Daoy (cell line): Measurements from ENCODE around the gene LRP1B. TPM values are rescaled to one million over a fixed set of nuclear protein-coding genes. Genes with fewer than 3 reads are reported as not detected.

Experiments
- DNase-seq: peaks from one replicate; pipeline ENCODE4 v3.0.0-alpha.2; 2015; ENCODE audit warnings: low read depth
- total RNA-seq: library from RNA; depleted of rRNA; stranded (reverse); fragments of >200 nt; shearing (Covaris generic); gene quantifications from 2 replicates; pipeline ENCODE4 v1.2.3, GENCODE V29; 2014

Gene LRP1B
- total RNA-seq, 1 experiment from 2014 or later: not detected

DNA sequence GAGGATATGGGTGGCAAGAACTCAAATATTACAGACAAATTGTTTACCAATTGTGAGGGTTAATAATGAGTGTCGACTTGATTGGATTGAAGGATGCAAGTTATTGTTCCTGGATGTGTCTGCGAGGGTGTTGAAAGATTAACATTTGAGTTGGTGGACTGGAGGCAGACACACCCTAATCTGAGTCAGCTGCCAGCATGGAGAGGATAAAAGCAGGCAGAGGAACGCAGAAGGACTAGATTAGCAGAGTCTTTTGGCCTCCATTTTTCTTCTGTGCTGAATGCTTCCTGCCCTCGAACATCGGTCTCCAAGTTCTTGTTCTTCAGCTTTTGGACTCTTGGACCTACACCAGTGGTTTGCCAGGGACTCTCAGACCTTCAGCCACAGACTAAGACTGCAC, 1503.7 kb downstream of the LRP1B start:
- no peak for DNase-seq

DNA sequence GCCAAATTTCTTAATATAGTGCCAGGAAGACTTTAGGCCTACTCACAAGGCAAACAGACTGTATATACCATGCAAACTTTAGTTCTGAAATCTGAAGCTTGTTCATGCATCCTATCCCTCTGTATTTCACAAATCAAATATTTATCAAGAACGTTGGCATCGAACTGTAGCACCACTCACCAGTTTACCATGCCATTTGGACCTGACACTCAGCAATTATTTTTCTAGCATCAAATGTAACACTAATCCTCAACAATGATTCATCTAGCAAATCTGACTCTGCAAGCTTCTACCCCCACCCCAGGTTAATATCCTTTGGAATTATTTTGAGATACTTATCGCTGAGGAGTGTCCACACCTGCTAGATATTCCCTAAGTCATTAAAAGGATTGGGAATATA, 1506.6 kb downstream of the LRP1B start:
- DNase-seq: no peak

DNA sequence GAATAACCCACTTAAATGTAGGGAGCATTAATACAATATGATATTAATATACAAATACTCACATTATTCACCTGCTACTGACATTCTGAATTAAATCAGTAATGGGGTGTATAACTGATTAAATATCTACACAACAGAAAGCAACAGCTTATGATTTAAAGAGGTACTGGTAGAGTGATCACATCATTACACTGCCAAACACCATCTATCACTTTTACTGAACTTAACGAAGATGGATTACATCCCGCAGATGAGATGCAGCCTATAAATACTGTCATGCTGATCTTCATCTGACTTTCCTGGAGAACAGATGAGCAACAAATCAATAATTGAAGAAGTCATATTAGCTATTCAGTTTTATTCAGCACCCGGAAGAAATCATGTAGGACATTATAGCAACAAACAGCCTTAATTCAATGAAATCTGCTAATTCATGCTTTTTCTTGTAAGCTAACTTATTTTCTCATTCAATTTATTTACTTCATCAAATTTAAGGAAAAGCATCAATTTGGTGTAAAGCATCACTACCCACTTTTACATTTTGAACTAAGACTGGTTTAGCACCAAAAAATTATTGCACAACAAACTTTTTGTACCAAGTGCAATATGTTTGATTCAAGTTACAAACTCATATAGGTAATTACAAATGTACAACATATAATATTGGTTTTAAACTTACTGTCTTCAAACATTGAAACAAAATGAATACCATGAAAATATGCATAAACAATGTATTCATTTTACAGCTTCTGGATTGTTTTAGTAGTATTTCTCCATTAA, 1509.0 kb downstream of the LRP1B start:
- DNase-seq: no peak

DNA sequence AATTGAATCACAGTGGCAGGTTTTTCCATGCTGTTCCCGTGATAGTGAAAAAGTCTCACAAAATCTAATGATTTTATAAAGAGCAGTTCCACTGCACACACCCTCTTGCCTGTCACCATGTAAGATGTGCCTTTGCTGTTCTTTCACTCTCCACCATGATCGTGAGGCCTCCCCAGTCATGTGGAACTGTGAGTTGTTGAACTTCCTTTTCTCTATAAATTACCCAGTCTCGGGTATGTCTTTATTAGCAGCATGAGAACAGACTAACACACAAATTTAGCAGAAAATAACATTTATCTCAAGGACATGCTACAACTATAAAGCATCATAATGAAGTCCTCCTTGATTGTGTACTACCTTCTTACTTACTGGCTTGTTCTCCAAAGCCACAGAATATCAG, 1526.0 kb downstream of the LRP1B start:
- DNase-seq: no peak

DNA sequence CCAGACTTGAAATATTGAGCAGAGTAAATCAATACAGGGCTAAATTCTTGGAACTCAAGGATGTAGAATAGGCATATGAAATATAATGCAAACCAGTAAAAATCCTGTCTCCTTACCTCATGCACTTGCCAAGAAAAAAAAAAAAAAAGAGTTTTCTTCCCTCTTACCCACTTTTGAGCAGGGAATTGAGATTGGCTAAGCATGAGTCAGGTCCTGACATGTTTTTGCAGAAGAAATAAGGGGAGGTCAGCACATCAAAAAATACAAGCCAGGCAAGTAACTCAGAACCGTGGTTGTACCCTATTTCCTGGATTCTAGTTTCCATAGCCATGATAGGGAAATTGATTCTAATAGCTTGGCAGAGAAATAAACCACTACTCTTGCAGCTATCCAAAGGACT, 1526.7 kb downstream of the LRP1B start:
- DNase-seq: no peak

DNA sequence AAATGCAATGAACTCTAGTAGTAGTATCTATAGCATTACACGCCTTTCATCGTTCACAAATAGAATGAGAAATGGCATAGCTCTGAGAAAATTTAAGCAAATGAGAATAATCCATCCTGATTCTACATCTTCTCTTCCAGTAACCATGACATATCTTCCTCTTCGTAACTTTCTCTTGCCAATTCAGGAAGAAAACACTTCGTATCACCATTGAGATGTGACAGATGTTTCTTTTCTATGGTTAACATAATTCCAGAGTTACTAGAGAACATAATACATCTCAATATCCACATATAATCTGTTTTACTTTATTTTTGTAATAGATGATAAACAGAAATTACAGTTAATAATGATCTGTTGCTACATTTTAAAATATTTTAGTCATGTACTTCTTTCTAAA, 1527.4 kb downstream of the LRP1B start:
- no peak for DNase-seq

DNA sequence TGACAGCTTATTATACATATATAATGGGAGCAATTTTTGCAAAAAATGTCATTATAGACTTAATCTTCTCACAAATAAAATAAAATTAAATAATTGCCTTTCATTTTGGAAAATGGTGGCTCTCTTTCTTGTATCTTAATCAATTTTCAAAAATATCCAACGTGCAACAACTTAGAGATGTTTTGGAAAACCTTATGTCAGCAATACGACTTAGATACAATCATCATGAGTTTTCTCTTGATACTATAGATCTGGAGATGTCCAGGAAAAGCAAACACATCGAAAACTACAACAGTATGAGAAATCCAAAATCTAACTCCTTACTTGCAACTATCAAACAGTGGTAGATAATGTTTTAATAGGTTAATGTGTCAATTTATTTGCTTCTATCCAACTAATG, 1529.0 kb downstream of the LRP1B start:
- DNase-seq: no peak

DNA sequence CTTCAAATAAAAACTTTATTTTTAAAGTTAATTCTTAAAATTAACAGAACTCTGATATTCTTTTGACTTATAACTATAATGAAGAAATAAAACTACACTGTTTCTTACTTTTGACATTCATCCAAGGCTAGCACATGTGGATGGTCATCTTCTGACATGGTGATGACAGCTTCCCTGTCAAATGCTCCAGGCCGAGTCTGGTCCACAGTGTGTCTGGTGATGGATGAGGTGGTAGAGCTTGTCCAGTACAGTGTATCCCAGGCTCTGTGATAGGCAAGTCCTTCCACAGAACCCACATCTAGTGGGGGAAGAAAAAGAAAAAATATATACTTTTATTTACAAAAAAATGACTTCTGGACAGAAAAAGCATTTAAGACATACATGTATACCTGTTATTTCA, 1529.5 kb downstream of the LRP1B start:
- DNase-seq: no peak

DNA sequence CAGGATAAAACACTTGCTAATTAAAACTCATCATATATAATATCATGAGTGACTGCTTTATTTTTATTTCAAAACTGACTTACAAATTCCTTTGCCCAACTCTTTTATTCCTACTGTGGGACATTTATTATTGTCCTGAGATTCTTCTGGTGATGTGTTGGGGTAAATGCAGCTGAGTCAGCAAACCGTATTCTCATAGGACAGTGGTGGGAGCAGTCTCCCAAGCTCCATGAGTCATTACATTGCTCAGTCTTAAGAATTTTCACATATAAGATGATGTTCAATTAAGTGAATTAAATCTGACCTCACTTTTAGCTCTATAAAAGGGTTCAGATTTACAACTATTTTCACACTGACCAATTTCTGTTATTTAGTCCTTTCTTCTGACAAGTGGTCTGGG, 1530.7 kb downstream of the LRP1B start:
- no peak for DNase-seq

DNA sequence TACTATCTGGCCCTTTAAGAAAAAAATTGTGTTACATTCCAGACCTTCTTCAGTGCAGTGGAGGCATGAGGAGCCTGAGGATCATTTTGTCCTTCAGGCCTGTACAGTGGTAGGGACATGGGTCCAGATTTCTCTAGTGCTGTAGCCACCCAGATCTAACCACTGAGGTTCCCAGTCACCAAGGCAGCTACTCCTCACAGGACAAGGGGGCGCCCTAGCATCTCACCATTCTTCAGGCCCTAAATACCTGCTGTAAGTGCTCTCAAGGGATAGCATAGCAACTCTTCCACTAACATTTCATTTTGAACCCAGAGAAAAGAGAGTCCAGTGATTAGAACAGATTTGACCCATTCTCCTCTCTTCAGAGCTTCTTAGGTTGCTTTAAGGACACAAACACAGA, 1533.0 kb downstream of the LRP1B start:
- DNase-seq: no peak

DNA sequence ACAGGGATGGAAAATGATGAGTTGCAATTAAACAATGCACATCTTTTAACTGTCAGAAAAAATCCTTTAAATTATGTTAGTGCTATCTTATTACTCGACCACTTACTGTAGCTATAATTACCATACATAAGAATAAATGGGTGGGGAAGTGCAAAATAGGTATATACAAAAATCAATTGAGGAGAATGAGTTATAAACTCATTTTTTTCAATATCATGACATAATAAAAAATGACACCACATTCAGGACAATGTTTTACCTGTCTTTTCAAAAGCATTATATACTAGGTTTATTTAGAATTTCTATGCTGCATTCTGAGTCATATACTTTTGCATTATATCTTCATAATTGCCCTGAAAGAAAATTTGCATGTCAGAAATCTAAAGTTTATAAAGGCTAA, 1533.6 kb downstream of the LRP1B start:
- no peak for DNase-seq

DNA sequence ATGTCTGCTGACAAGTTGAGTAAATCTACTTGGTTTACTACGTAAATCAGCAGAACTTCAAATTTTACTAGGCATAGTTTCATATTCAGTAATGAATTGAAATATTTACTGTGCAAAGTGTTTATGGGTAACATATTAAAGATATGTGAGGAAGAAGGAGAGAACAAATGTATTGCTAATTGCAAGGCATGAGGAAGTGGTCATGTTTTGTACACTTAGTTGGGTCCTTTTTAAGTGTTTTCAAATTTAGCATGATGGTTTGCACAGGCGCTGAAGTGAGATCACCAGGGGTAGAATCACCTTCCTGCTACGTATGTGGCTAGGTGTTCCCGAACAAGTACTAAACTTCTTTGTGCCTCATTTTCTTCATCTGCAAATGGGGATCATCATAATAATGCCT, 1534.4 kb downstream of the LRP1B start:
- DNase-seq: no peak

DNA sequence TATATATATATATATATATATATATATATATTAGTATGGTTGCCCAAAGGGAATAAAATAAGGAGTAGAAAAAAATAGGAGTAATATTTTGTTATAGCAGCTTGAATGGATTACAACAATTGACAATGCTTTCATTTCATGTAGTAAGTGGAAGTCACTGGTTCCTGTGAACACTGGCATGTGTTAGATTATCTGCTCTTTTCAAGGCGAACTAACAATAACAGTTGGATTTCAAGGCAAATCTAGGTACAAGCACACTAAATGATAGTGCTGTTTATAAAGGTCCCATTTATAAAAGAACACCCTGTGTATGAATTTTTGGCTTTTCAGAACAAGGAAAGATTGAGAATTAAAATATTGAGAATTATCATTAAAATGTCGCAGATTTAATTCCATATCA, 1535.7 kb downstream of the LRP1B start:
- no peak for DNase-seq

DNA sequence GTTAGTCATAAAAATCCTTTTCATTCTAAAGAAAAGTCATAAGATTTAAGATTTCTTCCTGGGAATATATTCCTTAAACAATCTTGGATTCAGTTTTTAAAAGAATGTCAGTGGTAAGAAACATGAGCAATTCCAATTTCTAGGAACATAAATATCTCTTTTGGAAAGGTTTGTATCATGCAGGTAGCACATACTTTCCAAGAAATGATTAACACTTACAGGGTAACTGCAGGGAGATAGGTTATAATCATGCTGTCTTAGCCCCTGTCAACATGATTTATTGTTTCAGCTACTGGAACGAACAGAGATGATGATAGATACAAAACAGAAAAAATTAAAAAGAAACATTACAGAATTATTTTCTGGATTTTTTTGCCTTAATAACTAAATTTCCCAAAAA, 1537.7 kb downstream of the LRP1B start:
- DNase-seq: no peak

DNA sequence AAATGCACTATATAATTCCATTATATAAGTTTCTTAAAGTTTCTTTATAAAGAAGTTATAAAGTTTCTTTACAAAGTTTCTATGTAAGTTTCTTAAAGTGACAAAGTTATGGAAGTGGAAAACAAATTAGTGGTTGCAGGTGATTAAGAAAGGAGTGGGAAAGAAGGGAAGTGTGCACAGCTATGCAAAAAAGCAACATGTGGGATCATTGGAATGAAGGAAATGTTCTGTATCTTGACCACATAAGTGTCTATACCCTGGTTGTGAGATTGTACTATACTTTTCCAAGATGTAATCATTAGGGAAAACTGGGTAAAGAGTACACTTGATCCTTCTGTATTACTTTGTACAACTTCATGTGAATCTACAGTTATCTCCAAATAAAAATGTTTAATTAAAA, 1541.1 kb downstream of the LRP1B start:
- DNase-seq: no peak

DNA sequence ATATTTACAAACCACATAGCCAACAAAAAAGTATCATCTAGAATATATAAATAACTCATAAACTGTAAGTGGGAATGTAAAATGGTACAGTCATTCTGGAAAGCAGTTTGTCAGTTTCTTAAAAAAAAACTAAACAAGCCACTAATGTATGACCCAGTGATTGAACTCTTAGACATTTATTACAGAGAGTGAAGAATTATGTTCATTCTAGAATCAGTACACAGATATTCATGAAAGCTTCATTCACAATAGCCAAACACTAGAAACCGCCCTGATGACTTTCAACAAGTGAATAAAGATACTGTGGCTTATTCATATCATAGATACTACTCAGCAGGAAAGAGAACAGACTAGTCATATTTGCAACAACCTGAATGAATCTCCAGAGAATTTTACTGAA, 1541.5 kb downstream of the LRP1B start:
- no peak for DNase-seq

DNA sequence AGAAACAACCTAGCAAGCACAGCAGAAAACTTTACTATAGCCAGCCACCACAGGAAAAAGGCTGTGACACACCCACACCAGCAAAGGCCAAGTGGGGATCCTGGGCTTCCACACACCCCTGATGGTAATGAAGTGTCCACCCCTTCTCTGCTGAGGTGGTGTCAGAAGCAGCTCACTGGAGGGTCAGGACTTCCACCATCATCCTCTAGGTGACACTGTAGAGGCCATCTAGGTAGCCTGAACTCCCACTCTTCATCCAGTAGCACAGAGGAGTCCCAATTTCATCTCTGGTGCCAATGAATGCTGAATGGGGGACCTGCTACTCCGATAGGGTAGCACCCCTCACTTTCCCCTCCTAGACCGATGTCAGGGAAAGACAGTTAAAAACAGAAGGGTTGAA, 1544.4 kb downstream of the LRP1B start:
- DNase-seq: no peak

DNA sequence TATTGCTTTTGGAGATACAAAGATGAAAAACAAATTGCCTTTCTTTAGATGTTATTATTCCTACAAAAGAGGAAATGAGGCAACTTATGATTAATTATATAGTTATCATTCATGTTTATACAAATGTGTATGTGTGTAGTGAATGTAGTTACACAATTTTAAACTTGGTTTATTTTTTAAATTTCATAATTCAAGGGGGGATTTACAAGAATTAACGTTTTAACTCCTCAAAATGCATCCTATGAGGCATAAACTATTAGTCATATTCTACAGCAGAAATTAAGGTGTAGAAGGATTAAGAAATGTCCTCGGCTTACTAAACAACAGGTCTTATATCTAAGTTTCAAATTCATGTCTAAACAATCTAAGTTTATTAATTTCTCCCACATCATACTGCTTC, 1545.8 kb downstream of the LRP1B start:
- DNase-seq: no peak

DNA sequence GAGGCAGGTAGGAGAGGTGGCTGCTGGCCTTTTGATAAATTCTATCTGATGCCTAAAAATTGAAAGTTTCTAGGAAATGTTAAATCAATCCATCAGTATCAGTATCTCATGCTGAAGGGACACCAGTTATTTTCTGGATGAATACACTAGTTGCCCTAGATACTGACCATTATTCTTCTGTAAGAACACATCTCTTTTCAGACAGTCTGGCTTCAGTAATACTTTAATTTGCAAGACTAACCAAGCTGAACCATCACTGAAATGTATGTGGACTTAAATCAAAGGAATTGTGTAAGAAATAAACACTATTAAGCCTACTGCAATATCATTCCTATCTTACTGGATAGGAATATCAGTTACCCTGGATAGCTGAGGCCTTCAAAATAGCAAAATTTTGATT, 1546.3 kb downstream of the LRP1B start:
- no peak for DNase-seq

DNA sequence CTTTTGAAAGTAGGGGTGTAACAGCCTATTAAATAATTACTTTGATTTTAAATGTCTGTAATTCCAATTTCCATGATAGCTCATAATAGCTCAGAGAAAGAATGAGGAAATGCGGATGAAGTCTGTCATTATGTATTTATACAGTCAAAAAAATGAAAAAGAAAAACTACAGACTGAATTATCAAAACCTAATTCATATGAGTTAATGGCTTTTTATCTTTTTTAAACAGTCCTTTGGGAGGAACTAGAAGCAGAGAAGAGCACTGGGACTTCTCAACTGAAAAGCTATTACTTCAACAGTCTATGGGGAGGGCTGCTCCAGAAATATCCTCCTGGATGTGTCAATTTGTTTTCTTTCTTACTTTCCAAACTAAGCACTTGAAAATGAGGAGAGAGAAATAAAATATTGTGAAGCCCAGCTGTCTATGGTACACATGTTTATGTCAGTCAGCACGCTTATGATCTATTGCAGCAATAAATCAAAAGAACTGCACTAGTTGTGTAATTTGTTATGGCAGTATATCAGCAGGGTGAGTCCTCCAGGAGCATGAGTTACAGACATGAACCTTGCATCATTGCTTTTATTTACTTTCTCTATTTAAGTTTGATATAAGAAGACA, 1550.2 kb downstream of the LRP1B start:
- no peak for DNase-seq

DNA sequence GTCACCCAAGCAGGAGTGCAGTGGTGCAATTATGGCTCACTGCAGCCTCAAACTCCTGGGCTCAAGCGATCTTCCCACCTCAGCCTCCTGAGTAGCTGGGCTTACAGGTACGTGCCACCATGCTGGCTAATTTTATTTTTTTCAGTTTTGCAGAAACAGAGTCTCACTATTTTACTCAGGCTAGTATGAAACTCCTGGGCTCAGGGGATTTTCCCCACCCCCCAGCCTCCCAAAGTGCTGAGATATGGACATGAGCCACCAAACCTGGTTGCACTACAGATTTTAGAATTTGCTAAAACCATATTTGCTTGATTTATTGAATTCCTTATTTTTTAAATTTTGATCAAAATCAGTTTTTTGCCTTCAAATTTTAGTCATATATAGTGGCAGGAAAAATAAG, 1553.4 kb downstream of the LRP1B start:
- no peak for DNase-seq

DNA sequence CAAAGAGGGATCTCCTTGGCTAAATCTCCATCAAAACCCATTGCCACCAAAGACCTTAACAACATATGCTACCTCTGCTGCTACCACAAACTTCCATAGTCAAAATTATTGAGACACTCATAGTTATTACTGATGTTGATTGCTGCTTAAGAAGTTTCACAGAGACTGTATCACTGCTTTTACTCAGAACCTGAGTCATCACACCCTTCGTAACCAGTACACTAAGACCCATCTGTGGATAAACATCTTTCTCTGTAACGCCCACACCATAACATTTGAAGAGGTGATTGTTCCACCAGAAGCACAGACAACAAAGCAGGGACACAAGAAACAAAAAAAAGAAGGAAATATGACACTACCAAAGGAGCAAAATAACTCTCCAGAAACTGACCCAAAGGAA, 1563.1 kb downstream of the LRP1B start:
- no peak for DNase-seq

DNA sequence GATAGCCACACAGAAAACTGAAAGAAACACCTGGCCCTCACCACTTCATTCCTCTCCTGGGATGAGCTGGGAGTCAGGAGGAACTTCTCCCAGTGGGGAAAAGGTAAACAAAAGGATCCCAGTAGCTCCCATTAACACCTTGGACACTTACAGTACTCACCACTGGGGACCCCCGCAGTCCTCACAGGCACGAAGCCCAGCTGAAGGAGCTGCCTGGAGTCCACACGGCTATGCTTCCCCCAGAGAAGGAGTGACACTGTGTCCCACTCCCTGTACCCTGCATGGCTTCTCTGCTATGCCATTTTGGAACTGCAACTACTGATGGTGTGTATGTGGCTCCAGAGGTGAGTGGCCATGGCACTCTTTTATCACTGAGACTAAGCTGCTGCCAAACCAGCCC, 1565.1 kb downstream of the LRP1B start:
- DNase-seq: no peak

DNA sequence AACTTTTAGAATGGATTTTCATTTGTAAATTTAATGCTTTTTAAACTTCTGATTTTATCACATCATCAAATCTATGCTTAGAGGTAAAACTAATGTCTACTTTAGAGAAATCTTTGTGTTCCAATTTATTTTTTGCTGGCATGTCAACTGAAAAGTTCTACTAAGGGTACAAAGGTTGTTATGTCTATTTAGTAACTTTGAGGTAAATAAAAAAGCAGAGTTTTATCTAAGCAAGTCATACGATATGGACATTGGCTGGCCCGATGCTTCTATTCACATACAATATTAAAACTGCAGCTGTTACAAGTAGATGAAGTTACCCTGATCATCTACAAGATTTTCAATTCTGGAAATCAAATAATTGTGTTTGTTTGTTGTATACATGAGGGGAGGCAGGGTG, 1575.1 kb downstream of the LRP1B start:
- no peak for DNase-seq
